ENCODE measurements around the gene AIPL1.

AIPL1 gene

DNA sequence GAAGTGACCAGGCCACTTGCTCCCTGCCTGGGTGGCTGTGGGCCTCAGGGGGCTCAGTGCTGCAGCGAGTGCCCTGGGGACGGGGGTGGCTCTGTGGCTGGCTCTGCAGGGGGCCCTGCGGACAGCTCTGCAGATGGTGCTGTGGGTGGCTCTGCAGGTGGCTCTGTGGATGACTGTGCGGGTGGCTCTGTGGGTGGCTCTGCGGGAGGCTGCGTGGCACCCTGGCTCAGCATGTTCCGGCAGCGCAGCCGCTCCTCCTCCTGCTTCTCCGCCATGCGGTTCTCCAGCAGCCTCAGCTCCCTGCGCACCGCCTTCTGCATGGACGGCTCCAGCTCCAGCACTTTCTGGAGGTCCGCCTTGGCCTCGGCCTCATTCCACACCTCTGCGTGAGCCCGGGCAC is 9.5 kb downstream of the AIPL1 start:
- Histone ChIP-seq H3K9me3 (ENCODE audit: control insufficient read depth, low read depth, low read length) (no peaks in the 10 kb centered on the region), H3K27me3 (ENCODE audit: control insufficient read depth, insufficient read depth, low read length) (no peaks in the 10 kb centered on the region), H3K4me1 (ENCODE audit: control insufficient read depth, low read depth, low read length) (no peaks in the 10 kb centered on the region), H3K9ac (ENCODE audit: low read length) (no peak overlapping the region), H3K36me3 (ENCODE audit: control insufficient read depth, low read depth, low read length) (no peaks in the 10 kb centered on the region), H3K27ac (ENCODE audit: low read length) (no peak overlapping the region), H3K4me3 (ENCODE audit: low read length) (no peak overlapping the region)

- Histone ChIP-seq H3K36me3 (ENCODE audit: control insufficient read depth, low read depth, low read length) (no peaks in the 10 kb centered on the region), H3K27me3 (ENCODE audit: control insufficient read depth, insufficient read depth, low read length) (no peaks in the 10 kb centered on the region), H3K4me3 (ENCODE audit: low read length) (no peak overlapping the region), H3K4me1 (ENCODE audit: control insufficient read depth, low read depth, low read length) (peaks cover 3% of the 10 kb centered on the region), H3K9ac (ENCODE audit: low read length) (no peak overlapping the region), H3K9me3 (ENCODE audit: control insufficient read depth, low read depth, low read length) (no peaks in the 10 kb centered on the region), H3K27ac (ENCODE audit: low read length) (no peak overlapping the region)
Observed at GRCh38 chr17:6423931-6424330, 11.0 kb downstream of the AIPL1 start.

DNA sequence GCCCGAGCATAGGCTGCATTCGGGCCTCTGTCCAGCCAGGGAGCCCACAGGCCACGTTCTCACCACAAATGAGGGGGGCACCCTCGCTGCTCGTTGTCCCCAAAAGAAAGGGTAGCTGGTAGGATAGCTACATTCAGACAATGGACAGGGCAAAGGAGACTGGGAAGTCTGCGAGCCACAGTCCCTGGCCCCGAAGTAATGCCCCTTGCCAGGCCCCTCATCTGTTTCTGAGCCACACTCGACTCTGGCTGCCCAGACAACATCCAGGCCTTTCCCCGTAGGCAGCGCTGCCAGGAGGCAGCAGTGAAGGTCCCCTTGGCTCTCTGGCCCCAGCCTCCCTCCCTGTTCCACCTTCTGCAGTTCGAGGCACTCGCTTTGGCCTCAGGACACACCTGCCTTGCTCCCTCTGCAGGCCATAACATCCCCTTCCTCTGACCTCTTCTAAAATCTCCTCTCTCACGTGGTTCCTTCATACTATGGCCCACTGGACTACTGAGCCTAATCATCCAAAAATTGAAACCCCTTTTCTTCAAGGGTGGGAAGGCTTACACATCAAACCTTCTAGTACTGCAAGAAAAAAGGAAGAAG is 12.2 kb downstream of the AIPL1 start:
- H3K4me1 ChIP-seq (ENCODE audit: control insufficient read depth, low read depth, low read length), result peaks cover 3% of the 10 kb centered on the region
- no peak overlapping the region for H3K27ac ChIP-seq (ENCODE audit: low read length)
- H3K27me3 ChIP-seq (ENCODE audit: control insufficient read depth, insufficient read depth, low read length), result no peaks in the 10 kb centered on the region
- H3K36me3 ChIP-seq (ENCODE audit: control insufficient read depth, low read depth, low read length), result no peaks in the 10 kb centered on the region
- no peaks in the 10 kb centered on the region for H3K9me3 ChIP-seq (ENCODE audit: control insufficient read depth, low read depth, low read length)
- H3K4me3 ChIP-seq (ENCODE audit: low read length), result no peak overlapping the region
- no peak overlapping the region for H3K9ac ChIP-seq (ENCODE audit: low read length)

DNA sequence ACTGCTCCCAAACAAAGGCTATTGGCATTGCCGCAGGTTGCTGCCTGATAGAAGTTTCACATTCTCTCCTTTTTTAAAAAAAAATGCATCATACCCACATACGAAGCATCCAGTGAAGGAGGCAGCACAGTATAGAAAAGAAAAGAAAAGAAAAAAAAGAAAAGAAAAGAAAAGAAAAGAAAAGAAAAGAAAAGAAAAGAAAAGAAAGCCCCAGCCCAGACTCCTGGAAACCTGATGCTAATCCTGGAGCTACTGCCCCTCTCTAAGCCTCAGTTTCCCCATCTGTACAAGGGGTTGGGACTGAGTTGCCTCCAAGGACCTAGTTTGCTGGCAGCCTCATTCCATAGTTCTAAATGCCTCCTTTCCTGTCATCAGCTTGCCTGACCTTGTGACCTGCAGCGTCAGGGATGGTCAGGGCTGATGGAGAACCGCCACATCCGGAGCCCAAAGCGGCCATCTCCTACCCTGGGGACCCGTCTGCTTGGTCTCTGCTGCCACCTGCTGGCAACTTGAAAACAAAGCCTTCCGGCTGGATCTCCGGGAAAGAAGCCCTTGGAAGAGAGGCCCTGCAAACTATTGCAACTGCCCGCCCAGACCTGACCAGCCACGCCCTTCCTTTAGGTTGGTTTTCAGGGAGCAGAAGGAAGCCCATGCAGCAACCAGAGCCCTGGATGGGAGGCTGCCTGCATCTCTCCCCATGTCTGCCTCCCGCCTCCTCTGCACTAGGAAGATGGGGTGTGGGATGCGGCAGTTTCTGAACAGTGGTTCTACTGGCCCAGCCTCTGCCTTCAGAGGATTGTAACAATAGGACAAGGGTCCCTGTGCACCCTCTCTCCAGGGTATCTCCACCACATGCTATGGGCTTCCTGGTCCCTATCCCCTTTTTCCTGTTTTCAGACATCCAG is 13.0 kb downstream of the AIPL1 start:
- peaks cover 3% of the 10 kb centered on the region for H3K4me1 ChIP-seq (ENCODE audit: control insufficient read depth, low read depth, low read length)

GRCh38 chr17:6420173-6420641 is 14.7 kb downstream of the AIPL1 start:
- no peaks in the 10 kb centered on the region for H3K27me3 ChIP-seq (ENCODE audit: control insufficient read depth, insufficient read depth, low read length)
- H3K9ac ChIP-seq (ENCODE audit: low read length), result no peak overlapping the region
- H3K27ac ChIP-seq (ENCODE audit: low read length), result no peak overlapping the region
- no peak overlapping the region for H3K4me3 ChIP-seq (ENCODE audit: low read length)
- peaks cover 3% of the 10 kb centered on the region for H3K4me1 ChIP-seq (ENCODE audit: control insufficient read depth, low read depth, low read length)
- no peaks in the 10 kb centered on the region for H3K9me3 ChIP-seq (ENCODE audit: control insufficient read depth, low read depth, low read length)
- no peaks in the 10 kb centered on the region for H3K36me3 ChIP-seq (ENCODE audit: control insufficient read depth, low read depth, low read length)

More for the DNA sequence above, 13.0 kb downstream of the AIPL1 start:
- H3K4me3 ChIP-seq (ENCODE audit: low read length), result no peak overlapping the region
- no peaks in the 10 kb centered on the region for H3K9me3 ChIP-seq (ENCODE audit: control insufficient read depth, low read depth, low read length)
- H3K27ac ChIP-seq (ENCODE audit: low read length), result no peak overlapping the region
- H3K27me3 ChIP-seq (ENCODE audit: control insufficient read depth, insufficient read depth, low read length), result no peaks in the 10 kb centered on the region
- no peak overlapping the region for H3K9ac ChIP-seq (ENCODE audit: low read length)
- no peaks in the 10 kb centered on the region for H3K36me3 ChIP-seq (ENCODE audit: control insufficient read depth, low read depth, low read length)

GRCh38 chr17:6415616-6416015 is 19.3 kb downstream of the AIPL1 start:
- peaks cover 3% of the 10 kb centered on the region for H3K4me1 ChIP-seq (ENCODE audit: control insufficient read depth, low read depth, low read length)
- H3K4me3 ChIP-seq (ENCODE audit: low read length), result no peak overlapping the region
- H3K36me3 ChIP-seq (ENCODE audit: control insufficient read depth, low read depth, low read length), result no peaks in the 10 kb centered on the region
- no peak overlapping the region for H3K9ac ChIP-seq (ENCODE audit: low read length)
- H3K27me3 ChIP-seq (ENCODE audit: control insufficient read depth, insufficient read depth, low read length), result no peaks in the 10 kb centered on the region
- H3K9me3 ChIP-seq (ENCODE audit: control insufficient read depth, low read depth, low read length), result no peaks in the 10 kb centered on the region
- H3K27ac ChIP-seq (ENCODE audit: low read length), result no peak overlapping the region

- Histone ChIP-seq H3K9ac (ENCODE audit: low read length) (no peak overlapping the region), H3K36me3 (ENCODE audit: control insufficient read depth, low read depth, low read length) (no peaks in the 10 kb centered on the region), H3K27ac (ENCODE audit: low read length) (no peak overlapping the region), H3K4me1 (ENCODE audit: control insufficient read depth, low read depth, low read length) (no peaks in the 10 kb centered on the region), H3K9me3 (ENCODE audit: control insufficient read depth, low read depth, low read length) (no peaks in the 10 kb centered on the region), H3K27me3 (ENCODE audit: control insufficient read depth, insufficient read depth, low read length) (no peaks in the 10 kb centered on the region), H3K4me3 (ENCODE audit: low read length) (no peak overlapping the region)
Observed at GRCh38 chr17:6413065-6413464, 21.9 kb downstream of the AIPL1 start.

- no peak overlapping the region for H3K27ac ChIP-seq (ENCODE audit: low read length)
- H3K4me1 ChIP-seq (ENCODE audit: control insufficient read depth, low read depth, low read length), result no peaks in the 10 kb centered on the region
- H3K4me3 ChIP-seq (ENCODE audit: low read length), result no peak overlapping the region
- no peaks in the 10 kb centered on the region for H3K27me3 ChIP-seq (ENCODE audit: control insufficient read depth, insufficient read depth, low read length)
- H3K9me3 ChIP-seq (ENCODE audit: control insufficient read depth, low read depth, low read length), result no peaks in the 10 kb centered on the region
- H3K9ac ChIP-seq (ENCODE audit: low read length), result no peak overlapping the region
- no peaks in the 10 kb centered on the region for H3K36me3 ChIP-seq (ENCODE audit: control insufficient read depth, low read depth, low read length)
Observed at GRCh38 chr17:6408735-6409134, 26.2 kb downstream of the AIPL1 start.

GRCh38 chr17:6408276-6408675 is 26.6 kb downstream of the AIPL1 start:
- Histone ChIP-seq H3K27me3 (ENCODE audit: control insufficient read depth, insufficient read depth, low read length) (no peaks in the 10 kb centered on the region), H3K27ac (ENCODE audit: low read length) (no peak overlapping the region), H3K36me3 (ENCODE audit: control insufficient read depth, low read depth, low read length) (no peaks in the 10 kb centered on the region), H3K4me1 (ENCODE audit: control insufficient read depth, low read depth, low read length) (no peaks in the 10 kb centered on the region), H3K4me3 (ENCODE audit: low read length) (no peak overlapping the region), H3K9me3 (ENCODE audit: control insufficient read depth, low read depth, low read length) (no peaks in the 10 kb centered on the region), H3K9ac (ENCODE audit: low read length) (no peak overlapping the region)

- Histone ChIP-seq H3K4me1 (ENCODE audit: control insufficient read depth, low read depth, low read length) (no peaks in the 10 kb centered on the region), H3K36me3 (ENCODE audit: control insufficient read depth, low read depth, low read length) (no peaks in the 10 kb centered on the region), H3K9ac (ENCODE audit: low read length) (no peak overlapping the region), H3K27ac (ENCODE audit: low read length) (no peak overlapping the region), H3K27me3 (ENCODE audit: control insufficient read depth, insufficient read depth, low read length) (no peaks in the 10 kb centered on the region), H3K9me3 (ENCODE audit: control insufficient read depth, low read depth, low read length) (no peaks in the 10 kb centered on the region), H3K4me3 (ENCODE audit: low read length) (no peak overlapping the region)
Observed at GRCh38 chr17:6402258-6402657, 32.7 kb downstream of the AIPL1 start.

- Histone ChIP-seq H3K27me3 (ENCODE audit: control insufficient read depth, insufficient read depth, low read length) (no peaks in the 10 kb centered on the region), H3K27ac (ENCODE audit: low read length) (no peak overlapping the region), H3K4me3 (ENCODE audit: low read length) (no peak overlapping the region)
Observed at GRCh38 chr17:6398955-6399354, 36.0 kb downstream of the AIPL1 start.

More at GRCh38 chr17:6398955-6399354, 36.0 kb downstream of the AIPL1 start:
- Histone ChIP-seq H3K36me3 (ENCODE audit: control insufficient read depth, low read depth, low read length) (no peaks in the 10 kb centered on the region), H3K9ac (ENCODE audit: low read length) (no peak overlapping the region), H3K9me3 (ENCODE audit: control insufficient read depth, low read depth, low read length) (no peaks in the 10 kb centered on the region), H3K4me1 (ENCODE audit: control insufficient read depth, low read depth, low read length) (peaks cover 7% of the 10 kb centered on the region)
